Calu3 (cell line): ENCODE results near the gene CSRP2. TPM values are rescaled to one million over a fixed set of nuclear protein-coding genes. Genes with fewer than 3 reads are reported as not detected.

Experiments
- BruUV-seq: library from RNA; stranded (reverse); fragments of 400-500 nt; replicated peaks from 2 replicates; lab custom pipeline; 2021; lab: Mats Ljungman, UMichigan
- CTCF ChIA-PET: fragments of 300-600 bp; sonication (Branson Sonifier 250); formaldehyde crosslinking; loops from one replicate; lab custom pipeline; 2022; ENCODE audit warnings: antibody characterized with exemption; lab: Charles Lee
- DNase-seq: peaks from one replicate; pipeline ENCODE4 v3.0.0; 2022
- H3K27ac Mint-ChIP-seq: one replicate; pipeline ENCODE4 v1.8.0; 2022; ENCODE audit warnings: mixed read lengths; ENCODE audit not compliant: unreplicated experiment
- H3K27me3 Mint-ChIP-seq: one replicate; pipeline ENCODE4 v1.8.0; 2022; ENCODE audit warnings: mixed read lengths; ENCODE audit not compliant: unreplicated experiment
- H3K36me3 Mint-ChIP-seq: one replicate; pipeline ENCODE4 v1.8.0; 2022; ENCODE audit warnings: mild to moderate bottlenecking, moderate library complexity, mixed read lengths; ENCODE audit not compliant: insufficient read depth, unreplicated experiment
- H3K4me1 Mint-ChIP-seq: one replicate; pipeline ENCODE4 v1.8.0; 2022; ENCODE audit warnings: mild to moderate bottlenecking, low read depth, mixed read lengths; ENCODE audit not compliant: unreplicated experiment
- H3K4me3 Mint-ChIP-seq: one replicate; pipeline ENCODE4 v1.8.0; 2022; ENCODE audit warnings: mild to moderate bottlenecking, low read depth, moderate library complexity, mixed read lengths; ENCODE audit not compliant: unreplicated experiment
- H3K9me3 Mint-ChIP-seq: one replicate; pipeline ENCODE4 v1.8.0; 2022; ENCODE audit warnings: low read depth, mixed read lengths; ENCODE audit not compliant: unreplicated experiment
- CTCF ChIP-seq: fragments of 200-600 bp; IDR thresholded peaks from one replicate; pipeline ENCODE4 v1.8.0; 2022; ENCODE audit warnings: antibody characterized with exemption; ENCODE audit not compliant: unreplicated experiment
- intact Hi-C: fragments of 100-400 bp; cut with micrococcal nuclease; formaldehyde crosslinking; loops from one replicate; pipeline ENCODE4 v1.10.0; 2022; ENCODE audit not compliant: unreplicated experiment
- total RNA-seq: library from RNA; stranded (reverse); gene quantifications from 2 replicates; pipeline ENCODE4 v1.2.3, GENCODE V29; 2022

CSRP2 gene
- total RNA-seq, 1 experiment from 2014 or later = 11.7 TPM

- H3K27ac Mint-ChIP-seq = no peak overlapping the region
- no peak for TF ChIP-seq CTCF
These were observed 7.1 kb downstream of the CSRP2 start for GRCh38 chr12:76871742-76872141.

GRCh38 chr12:76871082-76871481 lies 7.7 kb downstream of the CSRP2 start:
- no peaks in the 10 kb centered on the region for H3K4me1 Mint-ChIP-seq
- no peaks in the 10 kb centered on the region for H3K9me3 Mint-ChIP-seq
- no peaks in the 10 kb centered on the region for H3K27me3 Mint-ChIP-seq
- DNase-seq = no peak
- BruUV-seq = no TSS peak
- H3K27ac Mint-ChIP-seq = no peak overlapping the region
- H3K4me3 Mint-ChIP-seq = no peak overlapping the region
- H3K36me3 Mint-ChIP-seq = peaks cover 4% of the 10 kb centered on the region
- no peak for TF ChIP-seq CTCF
- CTCF ChIA-PET = interaction anchor here (0.6 to 0.7 kb wide), 2 partner anchors 15 to 803 kb away, joined by 3 read pairs; no protein-coding TSS in a partner anchor
- intact Hi-C loops = no loop called here

More at GRCh38 chr12:76871742-76872141, 7.1 kb downstream of the CSRP2 start:
- Mint-ChIP-seq H3K36me3 (no peaks in the 10 kb centered on the region), H3K4me3 (no peak overlapping the region), H3K27me3 (no peaks in the 10 kb centered on the region), H3K4me1 (no peaks in the 10 kb centered on the region), H3K9me3 (no peaks in the 10 kb centered on the region)
- CTCF ChIA-PET = interaction anchor here (0.7 kb wide), 1 partner anchor 15 kb away, joined by 3 read pairs; no protein-coding TSS in a partner anchor
- intact Hi-C loops = no loop called here
- BruUV-seq = no TSS peak
- no peak for DNase-seq

GRCh38 chr12:76866726-76867125 lies 12.1 kb downstream of the CSRP2 start:
- CTCF ChIA-PET = interaction anchor here (1.4 kb wide), 1 partner anchor 144 kb away, joined by 5 read pairs; no protein-coding TSS in a partner anchor
- no peaks in the 10 kb centered on the region for H3K4me1 Mint-ChIP-seq
- TF ChIP-seq CTCF = no peak
- H3K9me3 Mint-ChIP-seq = no peaks in the 10 kb centered on the region
- intact Hi-C loops = no loop called here
- no peak for DNase-seq
- H3K27ac Mint-ChIP-seq = no peak overlapping the region
- BruUV-seq = no TSS peak
- H3K27me3 Mint-ChIP-seq = no peaks in the 10 kb centered on the region
- no peak overlapping the region for H3K4me3 Mint-ChIP-seq
- peaks cover 4% of the 10 kb centered on the region for H3K36me3 Mint-ChIP-seq

GRCh38 chr12:76866151-76866567 lies 12.7 kb downstream of the CSRP2 start:
- H3K4me3 Mint-ChIP-seq = no peak overlapping the region
- H3K4me1 Mint-ChIP-seq = no peaks in the 10 kb centered on the region
- no TSS peak for BruUV-seq
- no peak overlapping the region for H3K27ac Mint-ChIP-seq
- H3K36me3 Mint-ChIP-seq = peaks cover 4% of the 10 kb centered on the region
- H3K27me3 Mint-ChIP-seq = no peaks in the 10 kb centered on the region
- no peak for DNase-seq
- no peaks in the 10 kb centered on the region for H3K9me3 Mint-ChIP-seq
- CTCF ChIA-PET = interaction anchor here (1.4 kb wide), 1 partner anchor 145 kb away, joined by 5 read pairs; no protein-coding TSS in a partner anchor
- intact Hi-C loops = no loop called here
- no peak for TF ChIP-seq CTCF
